H7 (cell line): Measurements from ENCODE around the gene ADAM15. TPM values are rescaled to one million over a fixed set of nuclear protein-coding genes. Genes with fewer than 3 reads are reported as not detected.
A peak's percentile ranks its signal among the peaks of the same experiment; 100 is the strongest.

Experiments
- DNase-seq: peaks from one replicate; pipeline ENCODE4 v3.0.0; 2012
- H3K27me3 ChIP-seq: 2 replicates; pipeline ENCODE4 v1.6.0; 2011; ENCODE audit warnings: mild to moderate bottlenecking, low read length; ENCODE audit not compliant: control insufficient read depth, insufficient read depth
- H3K36me3 ChIP-seq: replicated peaks from 2 replicates; pipeline ENCODE4 v1.5.1; 2011; ENCODE audit warnings: low read length; ENCODE audit not compliant: control insufficient read depth, insufficient read depth
- H3K4me3 ChIP-seq: 2 replicates; pipeline ENCODE4 v1.5.1; 2011; ENCODE audit warnings: low read depth, mild to moderate bottlenecking, control low read depth, low read length, moderate library complexity; ENCODE audit not compliant: insufficient read depth
- total RNA-seq: library from RNA; depleted of rRNA; stranded (reverse); fragments of >200 nt; shearing (Covaris generic); gene quantifications from 2 replicates; pipeline ENCODE4 v1.2.3, GENCODE V29; 2014

The ADAM15 gene
- total RNA-seq, 1 experiment from 2014 or later = 34.9 TPM

- Histone ChIP-seq H3K4me3 (peak overlapping the region; percentile 90), H3K36me3 (peaks cover 4% of the 10 kb centered on the region), H3K27me3 (peaks cover 9% of the 10 kb centered on the region)
- DNase-seq = no peak
Observed at GRCh38 chr1:155064111-155064831, 13.2 kb downstream of the ADAM15 start.

DNA sequence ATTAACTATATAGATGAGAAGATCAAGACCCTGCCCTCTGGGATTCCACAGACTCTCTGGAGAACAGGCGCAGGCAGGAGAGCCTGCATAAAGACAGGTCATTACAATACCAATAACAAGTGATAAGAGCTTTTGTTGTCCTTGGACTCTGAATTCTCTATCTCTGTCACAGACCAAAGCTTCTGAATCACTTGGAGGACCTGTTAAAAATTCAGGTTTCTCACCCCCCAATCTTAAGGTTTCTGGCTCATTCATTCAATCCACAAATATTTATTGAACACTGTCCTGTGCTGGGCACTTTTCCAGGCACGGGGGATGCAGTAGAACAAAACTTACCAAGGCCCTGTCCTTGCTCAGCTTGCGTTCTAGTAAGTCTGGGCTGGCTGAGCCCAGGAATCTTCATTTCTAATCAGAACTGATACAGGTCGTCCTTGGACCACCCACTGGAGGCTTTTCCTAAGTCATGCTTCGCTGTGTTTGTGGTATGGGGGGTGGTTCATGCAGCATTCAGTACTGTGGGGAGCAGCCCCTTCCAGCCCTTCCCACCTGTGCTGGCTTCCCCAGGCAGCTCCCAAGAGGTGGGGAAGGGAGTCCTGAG is 13.8 kb downstream of the ADAM15 start:
- Histone ChIP-seq H3K36me3 (peaks cover 4% of the 10 kb centered on the region), H3K4me3 (no peak overlapping the region; the same call in 1 of the 2 replicates), H3K27me3 (peaks cover 9% of the 10 kb centered on the region)
- peak; percentile 49 for DNase-seq

- H3K4me3 ChIP-seq = no peak overlapping the region
Observed at GRCh38 chr1:155066777-155067176, 15.7 kb downstream of the ADAM15 start.

DNA sequence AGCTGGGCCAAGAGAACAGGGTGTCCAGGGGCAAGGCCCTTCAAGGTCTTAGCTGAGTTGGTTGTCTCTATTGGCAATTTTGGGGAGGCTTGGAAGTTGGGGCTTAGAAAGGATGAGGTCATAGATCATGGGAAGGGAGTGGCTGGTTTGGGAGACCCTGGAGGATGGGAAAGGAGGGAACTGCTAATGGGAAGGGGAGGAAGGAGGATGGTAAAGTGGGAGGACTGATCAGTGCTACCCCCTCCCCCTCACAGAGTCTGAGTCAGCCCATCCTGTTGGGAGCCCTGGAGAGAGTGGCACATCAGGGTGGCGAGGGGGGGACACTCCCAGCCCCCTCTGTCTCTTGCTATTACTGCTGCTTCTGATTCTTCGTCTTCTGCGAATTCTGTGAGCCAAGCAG is 17.5 kb downstream of the ADAM15 start:
- H3K4me3 ChIP-seq = no peak overlapping the region
- DNase-seq = no peak
- peaks cover 20% of the 10 kb centered on the region for H3K27me3 ChIP-seq
- peaks cover 4% of the 10 kb centered on the region for H3K36me3 ChIP-seq

More at GRCh38 chr1:155066777-155067176, 15.7 kb downstream of the ADAM15 start:
- Histone ChIP-seq H3K36me3 (peaks cover 4% of the 10 kb centered on the region), H3K27me3 (peaks cover 18% of the 10 kb centered on the region)
- no peak for DNase-seq

GRCh38 chr1:155069551-155070157 is 18.5 kb downstream of the ADAM15 start:
- DNase-seq = peak; percentile 77
- Histone ChIP-seq H3K36me3 (peaks cover 4% of the 10 kb centered on the region), H3K27me3 (peaks cover 24% of the 10 kb centered on the region), H3K4me3 (no peak overlapping the region; the same call in 1 of the 2 replicates)

DNA sequence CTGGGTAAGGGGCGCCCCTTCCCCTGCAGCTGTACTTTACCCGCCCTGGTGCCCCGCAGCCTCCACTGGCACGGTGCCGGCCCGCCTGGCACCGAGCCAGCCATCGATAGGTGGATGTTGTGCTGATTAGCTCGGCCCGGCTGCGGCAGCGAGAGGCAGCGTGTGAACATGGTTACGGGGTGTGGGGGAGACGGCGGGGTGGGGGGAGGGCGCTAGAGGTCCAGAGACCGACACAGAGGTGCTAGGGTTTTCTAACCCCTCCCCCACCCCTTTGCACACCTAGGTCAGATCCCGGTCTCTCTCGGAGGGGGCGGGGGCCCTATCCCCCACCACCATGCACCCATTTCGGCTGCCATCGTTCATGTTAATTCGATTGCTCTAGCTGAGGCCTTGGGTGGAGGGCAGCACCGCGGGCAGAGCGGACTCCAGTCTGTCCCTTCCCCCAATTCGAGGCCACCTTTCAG is 19.1 kb downstream of the ADAM15 start:
- peak; percentile 72 for DNase-seq
- H3K4me3 ChIP-seq = peak overlapping the region; percentile 51
- peaks cover 4% of the 10 kb centered on the region for H3K36me3 ChIP-seq

GRCh38 chr1:155070721-155071569 is 19.8 kb downstream of the ADAM15 start:
- Histone ChIP-seq H3K27me3 (peaks cover 29% of the 10 kb centered on the region), H3K4me3 (peak overlapping the region; percentile 51), H3K36me3 (peaks cover 4% of the 10 kb centered on the region)
- DNase-seq = peak; percentile 95

More for the DNA sequence above, 19.1 kb downstream of the ADAM15 start:
- peaks cover 28% of the 10 kb centered on the region for H3K27me3 ChIP-seq

- Histone ChIP-seq H3K4me3 (no peak overlapping the region), H3K27me3 (peaks cover 29% of the 10 kb centered on the region), H3K36me3 (peaks cover 2% of the 10 kb centered on the region)
- DNase-seq = peak; percentile 93
Observed at GRCh38 chr1:155071701-155072100, 20.6 kb downstream of the ADAM15 start.

- DNase-seq = no peak
- Histone ChIP-seq H3K27me3 (peaks cover 37% of the 10 kb centered on the region), H3K4me3 (no peak overlapping the region), H3K36me3 (peaks cover 2% of the 10 kb centered on the region; the same call in 1 of the 2 replicates)
Observed at GRCh38 chr1:155072531-155073289, 21.6 kb downstream of the ADAM15 start.

DNA sequence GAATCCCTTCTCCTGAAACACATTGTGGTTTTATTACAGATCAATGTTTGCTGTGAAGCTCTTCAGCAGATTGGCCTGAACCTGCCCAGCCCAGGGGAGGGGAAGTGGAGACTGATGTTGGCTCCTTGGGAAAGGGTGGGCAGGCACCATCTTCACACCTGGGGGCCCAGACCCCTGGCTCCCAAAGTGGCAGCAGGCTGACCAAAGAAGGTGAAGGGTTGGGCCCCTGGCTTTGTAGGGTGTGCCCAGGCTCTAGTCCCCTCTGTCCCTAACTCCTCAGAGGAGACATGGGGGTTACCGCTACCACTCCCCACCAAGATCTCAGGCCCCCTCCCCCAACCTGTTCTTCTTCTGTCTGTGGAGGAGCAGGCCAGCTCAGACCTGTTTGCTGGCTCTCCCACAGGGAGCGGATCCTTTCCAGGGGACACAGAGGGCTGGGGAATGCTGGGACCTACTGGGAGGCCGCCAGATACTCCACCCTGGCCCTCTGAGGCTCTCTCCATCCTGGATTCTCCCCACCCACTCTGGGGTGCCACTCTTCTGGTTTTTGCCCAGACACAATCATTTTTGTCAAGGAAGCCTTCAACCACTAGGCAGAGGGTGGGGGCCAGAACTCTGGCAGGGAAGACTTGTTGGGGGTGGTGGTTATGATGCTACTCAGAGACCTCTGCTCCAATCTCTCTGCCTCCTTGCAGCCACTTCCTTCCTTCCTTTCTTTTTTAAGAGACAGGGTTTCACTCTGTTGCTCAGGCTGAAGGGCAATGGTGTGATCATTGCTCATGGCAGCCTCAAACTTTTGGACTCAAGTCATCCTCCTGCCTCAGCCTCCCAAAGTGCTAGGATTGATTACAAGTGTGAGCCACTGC is 22.5 kb downstream of the ADAM15 start:
- Histone ChIP-seq H3K4me3 (no peak overlapping the region), H3K36me3 (peaks cover 1% of the 10 kb centered on the region; the same call in 1 of the 2 replicates), H3K27me3 (peaks cover 46% of the 10 kb centered on the region)
- DNase-seq = no peak

GRCh38 chr1:155075535-155075934 is 24.4 kb downstream of the ADAM15 start:
- H3K27me3 ChIP-seq = peaks cover 62% of the 10 kb centered on the region
- H3K4me3 ChIP-seq = no peak overlapping the region
- no peak for DNase-seq
- no peaks in the 10 kb centered on the region for H3K36me3 ChIP-seq

GRCh38 chr1:155076371-155076770 is 25.3 kb downstream of the ADAM15 start:
- no peak overlapping the region for H3K4me3 ChIP-seq
- H3K36me3 ChIP-seq = no peaks in the 10 kb centered on the region
- peaks cover 64% of the 10 kb centered on the region for H3K27me3 ChIP-seq
- DNase-seq = no peak

- DNase-seq = no peak
- H3K27me3 ChIP-seq = peaks cover 68% of the 10 kb centered on the region
- no peaks in the 10 kb centered on the region for H3K36me3 ChIP-seq
Observed at GRCh38 chr1:155077346-155077745, 26.2 kb downstream of the ADAM15 start.

More at GRCh38 chr1:155077346-155077745, 26.2 kb downstream of the ADAM15 start:
- no peak overlapping the region for H3K4me3 ChIP-seq
